ENCODE results near the gene NCBP3.

The NCBP3 gene

GRCh38 chr17:3879591-3880417 lies 33.8 kb upstream of the NCBP3 start:
- Histone ChIP-seq H3K36me3 (peaks cover 70% of the 10 kb centered on the region), H3K4me1 (ENCODE audit: control insufficient read depth in 1 of 2, insufficient read depth in 1 of 2, low read depth in 1 of 2, low read length in 1 of 2) (peaks cover 0 to 1% of the 10 kb centered on the region in 2 experiments), H3K27ac (no peak overlapping the region), H3K27me3 (no peaks in the 10 kb centered on the region), H3K4me3 (ENCODE audit: low read depth in 1 of 2, low read length in 1 of 2) (no peak overlapping the region), H3K9me3 (no peaks in the 10 kb centered on the region)
- no peak for TF ChIP-seq CTCF (IDR thresholded peaks at IDR 0.05)

- H3K27ac ChIP-seq, result no peak overlapping the region
- no peak for TF ChIP-seq CTCF (IDR thresholded peaks at IDR 0.05)
- H3K36me3 ChIP-seq, result peaks cover 70% of the 10 kb centered on the region
- no peaks in the 10 kb centered on the region for H3K9me3 ChIP-seq
- no peak overlapping the region for H3K4me3 ChIP-seq (ENCODE audit: low read depth in 1 of 2, low read length in 1 of 2)
- H3K27me3 ChIP-seq, result no peaks in the 10 kb centered on the region
- H3K4me1 ChIP-seq (ENCODE audit: control insufficient read depth in 1 of 2, insufficient read depth in 1 of 2, low read depth in 1 of 2, low read length in 1 of 2), result no peaks in the 10 kb centered on the region
These were observed 33.1 kb upstream of the NCBP3 start for GRCh38 chr17:3879186-3879585.

GRCh38 chr17:3877220-3877619 lies 31.2 kb upstream of the NCBP3 start:
- no peak for TF ChIP-seq CTCF (IDR thresholded peaks at IDR 0.05)
- no peaks in the 10 kb centered on the region for H3K4me1 ChIP-seq (ENCODE audit: control insufficient read depth in 1 of 2, insufficient read depth in 1 of 2, low read depth in 1 of 2, low read length in 1 of 2)
- no peak overlapping the region for H3K27ac ChIP-seq
- H3K36me3 ChIP-seq, result peaks cover 70% of the 10 kb centered on the region
- H3K27me3 ChIP-seq, result no peaks in the 10 kb centered on the region
- no peaks in the 10 kb centered on the region for H3K9me3 ChIP-seq
- H3K4me3 ChIP-seq (ENCODE audit: low read depth in 1 of 2, low read length in 1 of 2), result no peak overlapping the region

- Histone ChIP-seq H3K9me3 (no peaks in the 10 kb centered on the region), H3K4me3 (ENCODE audit: low read depth in 1 of 2, low read length in 1 of 2) (no peak overlapping the region), H3K27me3 (no peaks in the 10 kb centered on the region), H3K36me3 (peaks cover 68% of the 10 kb centered on the region), H3K4me1 (ENCODE audit: control insufficient read depth in 1 of 2, insufficient read depth in 1 of 2, low read depth in 1 of 2, low read length in 1 of 2) (no peaks in the 10 kb centered on the region), H3K27ac (no peak overlapping the region)
- TF ChIP-seq CTCF (IDR thresholded peaks at IDR 0.05), result no peak
These were observed 29.3 kb upstream of the NCBP3 start for GRCh38 chr17:3875317-3875716.

GRCh38 chr17:3873862-3874261 lies 27.8 kb upstream of the NCBP3 start:
- Histone ChIP-seq H3K27me3 (no peaks in the 10 kb centered on the region), H3K36me3 (peaks cover 61% of the 10 kb centered on the region)

More at GRCh38 chr17:3873862-3874261, 27.8 kb upstream of the NCBP3 start:
- H3K27ac ChIP-seq, result no peak overlapping the region
- no peaks in the 10 kb centered on the region for H3K4me1 ChIP-seq (ENCODE audit: control insufficient read depth in 1 of 2, insufficient read depth in 1 of 2, low read depth in 1 of 2, low read length in 1 of 2)
- H3K4me3 ChIP-seq (ENCODE audit: low read depth in 1 of 2, low read length in 1 of 2), result no peak overlapping the region
- TF ChIP-seq CTCF (IDR thresholded peaks at IDR 0.05), result no peak
- no peaks in the 10 kb centered on the region for H3K9me3 ChIP-seq
